Peyer's patch (tissue), 4 donors: Measurements from ENCODE around the gene SIRPA.

Source experiments
- POLR2A ChIP-seq, 2 donors: fragments of 450-650 bp; IDR thresholded peaks; one replicate each; pipeline ENCODE4 v1.5.1; 2017; ENCODE audit warnings: antibody characterized with exemption in 2 of 2, mild to moderate bottlenecking in 2 of 2, moderate library complexity in 2 of 2
- TF ChIP-seq, protein P1 (sequence below), 6 experiments: fragments of 450-650 bp in 4 of 6; fragments of 200-600 bp in 2 of 6; sonication (generic) in 1 of 6; IDR thresholded peaks; one replicate each; pipeline ENCODE4 v1.5.1; 2017 to 2019; ENCODE audit warnings: antibody characterized with exemption in 6 of 6, mild to moderate bottlenecking in 3 of 6, moderate library complexity in 1 of 6

DNA sequence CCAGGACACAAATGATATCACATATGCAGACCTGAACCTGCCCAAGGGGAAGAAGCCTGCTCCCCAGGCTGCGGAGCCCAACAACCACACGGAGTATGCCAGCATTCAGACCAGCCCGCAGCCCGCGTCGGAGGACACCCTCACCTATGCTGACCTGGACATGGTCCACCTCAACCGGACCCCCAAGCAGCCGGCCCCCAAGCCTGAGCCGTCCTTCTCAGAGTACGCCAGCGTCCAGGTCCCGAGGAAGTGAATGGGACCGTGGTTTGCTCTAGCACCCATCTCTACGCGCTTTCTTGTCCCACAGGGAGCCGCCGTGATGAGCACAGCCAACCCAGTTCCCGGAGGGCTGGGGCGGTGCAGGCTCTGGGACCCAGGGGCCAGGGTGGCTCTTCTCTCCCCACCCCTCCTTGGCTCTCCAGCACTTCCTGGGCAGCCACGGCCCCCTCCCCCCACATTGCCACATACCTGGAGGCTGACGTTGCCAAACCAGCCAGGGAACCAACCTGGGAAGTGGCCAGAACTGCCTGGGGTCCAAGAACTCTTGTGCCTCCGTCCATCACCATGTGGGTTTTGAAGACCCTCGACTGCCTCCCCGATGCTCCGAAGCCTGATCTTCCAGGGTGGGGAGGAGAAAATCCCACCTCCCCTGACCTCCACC, 42.2 kb downstream of the SIRPA start:
- TF ChIP-seq, protein P1, sequence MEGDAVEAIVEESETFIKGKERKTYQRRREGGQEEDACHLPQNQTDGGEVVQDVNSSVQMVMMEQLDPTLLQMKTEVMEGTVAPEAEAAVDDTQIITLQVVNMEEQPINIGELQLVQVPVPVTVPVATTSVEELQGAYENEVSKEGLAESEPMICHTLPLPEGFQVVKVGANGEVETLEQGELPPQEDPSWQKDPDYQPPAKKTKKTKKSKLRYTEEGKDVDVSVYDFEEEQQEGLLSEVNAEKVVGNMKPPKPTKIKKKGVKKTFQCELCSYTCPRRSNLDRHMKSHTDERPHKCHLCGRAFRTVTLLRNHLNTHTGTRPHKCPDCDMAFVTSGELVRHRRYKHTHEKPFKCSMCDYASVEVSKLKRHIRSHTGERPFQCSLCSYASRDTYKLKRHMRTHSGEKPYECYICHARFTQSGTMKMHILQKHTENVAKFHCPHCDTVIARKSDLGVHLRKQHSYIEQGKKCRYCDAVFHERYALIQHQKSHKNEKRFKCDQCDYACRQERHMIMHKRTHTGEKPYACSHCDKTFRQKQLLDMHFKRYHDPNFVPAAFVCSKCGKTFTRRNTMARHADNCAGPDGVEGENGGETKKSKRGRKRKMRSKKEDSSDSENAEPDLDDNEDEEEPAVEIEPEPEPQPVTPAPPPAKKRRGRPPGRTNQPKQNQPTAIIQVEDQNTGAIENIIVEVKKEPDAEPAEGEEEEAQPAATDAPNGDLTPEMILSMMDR (IDR thresholded peaks at IDR 0.05) = no peak
- no peak for TF ChIP-seq POLR2A (IDR thresholded peaks at IDR 0.05)
